RKO (cell line): Measurements from ENCODE around the gene TSHZ2.

Experiments used
- DNase-seq: peaks from one replicate; pipeline ENCODE4 v3.0.0-alpha.2; 2016; ENCODE audit warnings: low spot score

Gene TSHZ2

DNA sequence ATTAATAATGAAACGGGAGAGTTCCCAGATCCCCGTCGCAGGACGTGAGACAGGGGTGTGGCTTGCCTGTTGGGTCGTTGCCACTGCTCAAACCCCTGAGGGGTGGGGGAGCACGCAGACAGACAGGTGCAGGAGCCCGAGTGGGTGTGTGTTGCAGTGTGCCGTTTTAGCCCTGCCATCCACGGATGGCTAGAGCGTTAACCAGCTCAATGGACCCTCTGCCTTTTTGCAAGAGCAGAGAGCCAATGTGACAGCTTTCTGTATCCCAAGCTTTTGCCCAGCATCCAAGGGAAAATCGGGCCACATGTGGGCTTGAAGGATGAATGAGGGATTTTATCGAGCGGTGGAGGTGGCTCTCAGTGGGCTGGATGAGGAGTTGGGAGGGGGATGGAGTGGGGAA lies 237.9 kb downstream of the TSHZ2 start:
- no peak for DNase-seq

DNA sequence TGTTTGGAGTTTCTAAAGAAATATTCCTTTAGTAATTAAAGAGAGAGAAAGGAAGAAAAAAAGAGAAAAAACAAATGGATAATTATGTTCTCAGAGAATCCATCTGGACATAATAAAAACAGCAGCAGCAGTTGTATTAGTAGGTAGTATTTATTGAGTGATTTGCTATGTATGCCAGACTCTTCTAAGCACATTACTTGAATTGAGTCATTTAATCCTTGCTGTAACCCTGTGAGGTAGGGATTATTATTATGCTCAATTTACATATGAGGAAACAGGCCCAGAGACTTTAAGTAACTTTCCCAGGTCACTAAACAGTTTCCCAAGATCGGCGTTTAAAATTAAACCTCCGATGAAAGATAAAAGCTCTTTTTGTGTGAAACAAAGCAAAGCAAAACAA lies 238.8 kb downstream of the TSHZ2 start:
- DNase-seq, result no peak

DNA sequence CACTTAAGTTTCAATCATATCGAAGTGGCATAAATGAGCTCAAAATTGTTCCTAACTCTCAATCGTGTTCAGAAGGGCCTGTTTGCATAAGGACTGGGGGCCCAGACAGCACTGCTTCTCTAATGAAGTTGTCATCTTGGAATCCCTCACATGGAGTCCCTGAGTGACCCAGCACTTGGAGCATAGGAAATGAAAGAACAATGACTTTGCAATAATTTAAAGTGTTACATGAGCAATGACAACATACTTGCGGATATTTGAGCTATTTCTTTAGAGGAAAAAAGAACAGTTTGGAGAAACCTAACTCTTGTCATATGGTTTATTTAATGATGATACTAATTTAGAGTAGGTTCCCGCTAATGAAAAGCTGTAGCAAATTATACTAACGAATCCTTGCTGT lies 239.9 kb downstream of the TSHZ2 start:
- DNase-seq, result no peak

DNA sequence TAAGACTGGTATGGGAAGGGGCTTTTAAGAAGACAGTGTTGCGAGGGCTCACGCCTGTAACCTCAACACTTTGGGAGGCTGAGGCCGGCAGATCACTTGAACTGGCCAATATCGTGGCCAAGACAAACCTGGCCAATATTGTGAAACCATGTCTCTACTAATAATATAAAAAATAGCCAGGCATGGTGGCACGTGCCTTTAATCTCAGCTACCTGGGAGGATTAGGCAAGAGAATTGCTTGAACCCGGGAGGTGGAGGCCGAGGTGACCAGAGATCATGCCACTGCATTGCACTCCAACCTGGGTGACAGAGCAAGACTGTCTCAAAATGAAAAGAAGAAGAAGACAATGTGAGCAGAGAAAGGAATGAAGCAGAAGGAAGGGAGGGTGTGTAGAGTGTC lies 242.2 kb downstream of the TSHZ2 start:
- no peak for DNase-seq

DNA sequence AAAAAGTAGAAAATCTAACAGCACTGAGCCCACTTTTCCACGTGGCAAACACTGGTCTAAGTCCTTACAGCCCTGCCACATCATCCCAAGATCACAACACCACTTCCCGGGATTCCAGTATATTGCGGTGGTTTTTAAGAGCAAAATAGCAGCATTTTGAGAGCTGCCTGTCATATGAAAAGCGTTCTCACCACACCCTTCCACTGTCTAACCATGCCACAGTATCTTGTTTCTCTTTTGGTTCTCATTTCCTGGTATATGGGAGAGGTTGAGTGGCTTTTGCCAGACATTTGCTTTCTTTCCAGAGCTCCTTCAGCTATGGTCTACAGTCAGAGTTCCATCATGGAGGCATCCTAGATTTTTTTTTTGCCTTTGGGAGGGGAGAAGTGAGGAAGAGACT lies 243.0 kb downstream of the TSHZ2 start:
- DNase-seq, result no peak

DNA sequence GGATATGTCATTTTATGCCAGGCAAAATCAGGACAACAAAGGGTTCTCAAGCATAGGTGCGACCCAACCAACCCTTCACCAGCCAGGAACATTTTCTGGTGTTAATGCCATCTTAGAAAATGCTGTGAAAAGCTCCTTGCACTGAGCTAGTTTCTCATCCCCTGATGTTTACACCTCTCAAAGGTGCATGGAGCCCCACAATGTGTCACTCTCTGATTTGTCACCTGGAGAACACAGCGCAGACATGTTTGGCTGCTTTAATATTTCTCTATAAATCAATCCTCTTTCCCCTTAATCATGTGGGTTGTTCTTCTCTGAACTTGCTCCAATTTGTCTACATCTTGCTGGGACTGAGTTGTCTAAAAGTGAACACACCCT lies 244.3 kb downstream of the TSHZ2 start:
- DNase-seq, result no peak

DNA sequence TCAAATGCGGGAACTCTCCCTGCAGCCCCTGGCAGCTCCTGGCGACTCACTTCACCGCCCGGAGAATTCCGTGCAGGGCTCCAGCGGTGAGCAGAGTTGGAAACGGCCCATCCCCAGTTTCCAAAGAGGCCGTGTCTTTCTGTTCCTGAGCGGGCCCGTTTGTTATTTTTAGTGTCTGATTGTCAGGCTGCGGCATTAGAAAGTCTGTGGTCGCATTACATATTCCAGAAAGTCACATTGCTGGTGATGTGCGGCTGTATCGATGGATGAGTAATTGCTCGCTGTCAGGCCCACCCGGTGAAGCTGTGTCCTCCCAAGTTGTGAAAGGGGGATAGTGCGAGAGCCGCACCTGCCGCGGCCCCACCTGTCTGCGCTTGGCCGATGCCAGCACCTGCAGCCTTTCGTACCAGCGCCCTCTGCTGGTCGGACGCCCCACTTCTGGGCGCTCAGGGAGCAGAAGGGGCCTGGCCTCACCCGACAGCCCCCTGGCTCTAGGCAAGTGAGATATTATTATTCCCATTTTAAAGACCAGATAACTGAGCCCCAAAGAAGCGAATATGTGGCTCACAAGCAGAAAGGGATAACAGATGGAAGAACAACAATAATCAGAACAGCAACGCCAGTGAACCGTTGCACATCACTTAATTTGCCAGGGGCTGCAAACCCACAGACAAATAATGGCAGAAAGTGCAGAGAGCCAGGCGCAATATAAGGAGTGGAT lies 244.9 kb downstream of the TSHZ2 start:
- no peak for DNase-seq

DNA sequence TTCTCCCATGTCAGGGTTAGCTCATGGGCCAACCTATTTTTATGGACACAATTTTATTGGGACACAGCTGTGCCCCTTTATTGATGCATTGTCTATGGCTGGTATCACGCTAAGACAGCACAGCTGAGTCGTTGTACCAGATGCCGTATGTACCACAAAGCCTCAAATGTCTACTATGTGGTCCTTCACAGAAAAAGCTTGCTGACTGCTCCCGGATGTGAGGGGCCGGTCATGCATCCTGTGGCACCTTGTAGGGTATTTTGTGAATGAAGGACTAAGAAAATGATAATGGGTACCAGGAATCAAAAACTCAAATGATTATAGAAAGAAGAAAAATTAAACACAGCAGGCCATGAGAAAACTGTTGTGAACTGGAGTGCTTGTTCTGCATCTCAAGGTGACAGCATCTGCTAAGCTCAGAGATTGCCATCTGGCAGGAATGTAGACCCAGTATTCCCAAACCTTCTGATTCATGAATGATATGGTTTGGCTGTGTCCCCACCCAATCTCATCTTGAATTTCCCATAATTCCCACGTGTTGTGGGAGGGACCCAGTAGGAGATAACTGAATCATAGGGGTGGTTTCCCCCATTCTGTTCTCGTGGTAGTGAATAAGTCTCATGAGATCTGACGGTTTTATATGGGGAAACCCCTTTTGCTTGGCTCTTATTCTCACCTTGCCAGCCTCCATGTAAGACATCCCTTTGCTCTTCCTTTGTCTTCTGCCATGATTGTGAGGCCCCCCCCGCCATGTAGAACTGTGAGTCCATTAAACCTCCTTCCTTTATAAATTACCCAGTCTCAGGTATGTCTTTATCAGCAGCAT lies 248.5 kb downstream of the TSHZ2 start:
- DNase-seq, result no peak

DNA sequence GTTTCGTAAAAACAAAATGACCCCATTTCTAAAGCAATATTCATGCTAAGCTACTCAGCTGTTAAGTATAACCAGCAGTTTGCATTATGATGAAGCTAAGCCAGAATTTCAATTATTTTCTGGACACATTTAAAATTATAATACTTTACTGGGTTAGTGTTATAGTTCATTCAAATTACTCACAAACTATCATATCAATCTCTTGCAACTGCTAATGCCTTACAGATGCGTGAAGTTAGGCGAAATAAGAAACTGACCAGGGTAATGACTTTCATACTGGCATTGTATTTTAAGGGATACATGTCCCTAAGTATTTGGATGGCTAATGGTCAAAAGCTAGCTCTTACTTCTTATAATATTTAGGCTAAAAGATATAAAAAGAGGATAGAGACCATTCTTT lies 249.6 kb downstream of the TSHZ2 start:
- no peak for DNase-seq

DNA sequence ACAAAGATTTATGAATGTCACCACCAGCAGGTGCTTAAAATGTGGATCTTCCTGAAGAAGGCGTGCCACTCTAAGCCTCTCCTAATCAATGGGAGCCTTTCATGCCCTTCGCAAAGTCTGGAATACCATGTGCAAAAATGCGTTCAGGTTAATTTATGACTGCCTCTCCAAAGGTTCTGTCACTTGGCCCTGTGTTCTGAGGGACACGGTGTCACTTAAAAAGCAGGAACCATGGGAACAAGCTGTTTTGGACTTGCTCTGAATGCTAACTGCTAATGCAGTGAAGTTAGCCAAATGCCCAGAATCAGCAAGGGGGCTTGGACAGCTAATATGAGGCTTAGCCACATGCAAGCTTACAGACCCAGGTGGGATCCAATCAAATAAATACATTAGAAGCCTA lies 250.3 kb downstream of the TSHZ2 start:
- DNase-seq, result no peak

DNA sequence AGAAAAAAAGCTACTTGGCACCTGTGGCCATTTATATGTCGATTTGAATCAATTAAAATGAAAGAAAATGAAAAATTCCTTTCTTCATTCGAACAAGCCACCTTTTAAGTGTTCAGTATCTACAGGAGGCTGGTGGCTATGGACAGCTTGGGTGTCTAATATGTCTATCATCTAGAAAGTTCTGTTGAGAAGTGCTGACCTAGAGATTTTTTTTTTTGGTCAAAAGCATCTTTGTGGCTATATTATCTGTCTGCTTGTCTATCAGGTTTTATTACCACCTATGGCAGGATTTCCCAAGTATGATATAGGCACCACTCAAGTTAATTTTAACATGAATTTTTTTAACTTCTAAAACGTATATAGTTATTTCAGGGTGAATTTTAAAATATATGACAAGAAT lies 250.8 kb downstream of the TSHZ2 start:
- no peak for DNase-seq

DNA sequence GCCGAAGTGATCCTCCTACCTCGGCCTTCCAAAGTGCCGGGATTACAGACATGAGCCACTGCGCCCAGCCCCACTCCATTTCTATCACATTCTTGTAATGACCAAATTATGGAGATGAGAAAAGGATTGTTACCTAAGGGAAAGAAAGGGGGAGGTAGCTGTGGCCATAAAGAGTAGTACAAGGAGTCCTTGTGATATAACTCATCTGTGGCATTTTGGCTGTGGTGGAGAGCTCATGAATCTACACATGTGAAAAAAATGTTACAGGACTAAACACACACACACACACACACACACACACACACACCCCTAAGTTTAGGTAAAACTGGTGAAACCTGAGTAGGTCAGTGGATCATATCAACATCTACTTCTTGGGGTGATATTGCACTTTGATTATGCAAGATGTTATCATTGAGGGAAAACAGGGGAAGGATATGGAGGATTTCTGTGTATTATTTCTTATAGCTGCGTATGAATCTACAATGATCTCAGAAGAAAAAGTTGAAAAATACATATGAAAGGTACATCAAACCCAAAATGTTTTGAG lies 251.5 kb downstream of the TSHZ2 start:
- no peak for DNase-seq

DNA sequence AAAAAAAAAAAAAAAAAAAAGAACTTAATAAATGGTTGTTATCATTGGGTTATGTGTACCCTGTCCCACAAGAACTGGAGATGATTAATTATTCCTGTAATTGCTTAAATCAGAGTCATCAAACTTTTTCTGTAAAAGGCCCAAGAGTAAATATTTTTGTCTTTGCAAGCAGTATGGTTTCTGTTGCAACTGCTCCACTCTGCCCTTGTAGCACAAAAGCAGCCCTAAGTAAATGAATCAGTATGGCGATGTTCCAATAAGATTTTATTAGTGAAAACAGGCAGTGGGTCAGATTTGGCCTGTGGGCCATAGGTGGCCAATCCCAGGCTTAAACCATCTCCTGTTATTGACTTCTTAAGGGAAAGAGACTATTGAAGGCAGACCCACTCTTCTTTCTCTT lies 252.7 kb downstream of the TSHZ2 start:
- no peak for DNase-seq

DNA sequence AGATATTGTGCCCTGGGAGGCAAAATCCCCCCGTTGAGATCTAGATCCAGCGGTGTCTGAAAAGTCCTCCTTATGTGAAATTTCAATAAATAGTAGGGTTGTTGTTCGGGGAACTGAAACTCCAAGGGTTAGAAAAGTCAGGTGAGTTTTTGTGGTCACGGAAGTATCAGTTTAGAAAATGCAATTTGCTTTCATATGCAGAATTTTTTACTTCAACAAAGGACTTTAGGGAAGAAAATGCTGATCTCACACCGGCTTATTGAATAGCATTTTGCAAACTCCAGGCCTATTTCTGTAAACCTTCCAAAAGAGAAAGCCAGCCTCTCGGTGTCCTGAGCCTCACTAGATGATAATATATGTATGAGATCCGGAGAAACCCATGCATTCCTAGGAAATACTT lies 254.7 kb downstream of the TSHZ2 start:
- DNase-seq, result no peak

DNA sequence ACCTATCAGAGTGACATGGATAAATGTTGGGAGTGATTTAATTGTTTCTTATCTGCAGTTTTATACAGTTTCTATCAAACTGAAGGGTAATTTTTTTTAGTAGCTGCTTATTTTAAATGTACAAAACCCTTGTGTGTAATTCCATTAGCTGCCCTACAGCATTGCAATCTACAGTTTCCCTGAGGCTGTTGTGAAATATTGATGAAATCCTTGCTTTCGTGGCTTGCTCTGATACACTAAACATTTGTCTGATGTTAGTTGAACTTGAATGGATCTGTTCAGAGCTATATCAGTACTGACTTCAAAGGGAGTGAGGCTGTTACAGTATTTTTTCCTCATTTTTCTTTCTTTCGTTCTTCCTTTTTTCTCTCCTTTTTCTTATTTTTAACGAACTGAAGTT lies 255.4 kb downstream of the TSHZ2 start:
- no peak for DNase-seq

DNA sequence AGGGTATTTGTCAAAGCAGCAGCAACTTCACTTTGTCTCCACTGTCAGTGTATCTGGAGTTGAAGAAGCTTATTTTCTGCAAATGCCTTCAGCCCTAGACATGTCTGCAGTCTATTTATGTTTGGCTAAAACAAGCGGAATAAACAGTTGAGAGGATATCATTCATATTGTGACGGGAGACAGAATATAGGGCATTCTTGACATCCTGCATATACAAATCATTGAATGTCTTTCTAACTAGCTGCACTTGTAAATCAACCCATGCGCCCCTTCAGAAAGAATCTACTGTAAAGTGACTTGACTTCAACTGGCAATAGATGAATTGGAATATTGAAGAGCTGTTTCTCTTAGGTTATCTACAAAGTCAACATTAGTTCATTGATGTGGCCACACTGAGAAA lies 258.9 kb downstream of the TSHZ2 start:
- DNase-seq, result no peak

DNA sequence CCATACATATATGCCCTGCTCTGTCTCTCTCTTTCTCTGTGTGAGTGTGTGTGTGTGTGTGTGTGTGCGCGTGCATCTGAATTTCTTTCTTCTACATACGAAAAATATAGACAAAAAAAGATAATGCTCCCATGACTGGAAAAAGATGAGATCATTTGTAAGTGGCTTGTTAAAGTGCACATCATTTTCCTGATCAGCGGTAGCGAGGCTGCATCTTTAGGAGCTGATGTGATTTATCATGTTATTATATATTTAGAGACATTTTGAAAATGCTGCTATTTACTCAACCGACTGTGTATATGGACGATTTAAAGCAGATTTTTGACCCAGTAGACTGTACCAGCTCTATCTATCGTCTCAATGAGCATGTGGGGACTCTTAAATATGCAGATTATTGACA lies 265.3 kb downstream of the TSHZ2 start:
- DNase-seq, result no peak

DNA sequence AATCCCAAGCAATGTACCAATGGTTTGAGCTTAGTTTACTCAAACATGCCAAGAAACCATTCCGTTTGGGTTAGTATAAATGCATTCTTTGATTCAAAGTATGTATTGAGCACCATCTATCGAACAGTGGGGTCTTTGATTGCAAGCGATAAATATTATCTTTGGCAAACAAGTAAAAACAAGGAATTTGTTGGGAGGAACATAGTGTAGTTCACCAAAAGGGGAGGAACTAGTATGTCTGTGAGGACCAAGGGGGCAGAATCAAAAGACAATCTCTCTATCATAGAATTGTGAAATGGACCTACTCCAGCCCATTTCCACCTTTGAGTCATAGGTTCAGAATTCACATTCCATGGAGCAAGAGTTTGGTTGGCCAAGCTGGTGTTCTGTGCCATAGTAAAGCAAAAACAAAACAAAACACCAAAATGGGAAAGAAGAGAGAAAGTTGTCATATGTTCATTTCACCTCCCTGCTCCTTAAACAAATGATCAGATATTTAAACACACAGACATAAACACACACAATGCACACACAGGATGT lies 266.0 kb downstream of the TSHZ2 start:
- DNase-seq, result no peak

DNA sequence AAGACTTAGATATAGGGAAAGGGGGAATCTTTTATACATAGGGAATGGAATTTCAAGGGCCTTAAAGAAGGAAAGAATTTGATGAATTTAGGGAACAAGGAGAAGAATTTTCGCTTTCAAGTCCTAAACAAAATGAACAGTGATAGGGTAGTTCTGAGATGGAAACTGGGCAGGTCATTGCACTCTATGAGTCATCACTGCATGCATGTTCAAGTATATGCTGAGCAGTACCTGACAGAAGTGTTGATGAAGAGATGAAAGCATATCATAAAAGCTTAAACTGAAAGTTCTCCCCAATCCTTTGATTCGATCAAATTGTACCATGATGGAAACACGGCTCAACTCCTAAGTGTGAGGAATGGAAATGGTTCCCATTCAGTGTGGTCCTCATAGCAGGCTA lies 271.0 kb downstream of the TSHZ2 start:
- no peak for DNase-seq

DNA sequence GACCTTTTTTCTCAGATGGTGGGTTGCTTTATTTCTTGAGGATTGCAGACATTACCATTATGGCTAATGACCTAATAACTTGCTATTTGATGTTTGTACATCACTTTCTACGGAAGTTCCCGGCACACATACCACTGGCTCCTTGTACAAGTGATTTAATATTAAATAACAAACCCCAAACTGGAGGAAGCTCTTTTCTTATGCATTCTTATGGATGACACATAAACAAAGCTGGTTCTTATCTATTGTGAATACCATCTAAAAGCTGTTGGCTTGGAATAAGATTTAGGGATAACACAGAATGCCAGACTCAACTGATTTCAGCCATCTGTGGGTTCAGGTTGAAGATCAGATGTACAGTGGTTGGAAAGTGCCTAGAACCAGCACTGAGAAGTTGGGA lies 272.6 kb downstream of the TSHZ2 start:
- no peak for DNase-seq

DNA sequence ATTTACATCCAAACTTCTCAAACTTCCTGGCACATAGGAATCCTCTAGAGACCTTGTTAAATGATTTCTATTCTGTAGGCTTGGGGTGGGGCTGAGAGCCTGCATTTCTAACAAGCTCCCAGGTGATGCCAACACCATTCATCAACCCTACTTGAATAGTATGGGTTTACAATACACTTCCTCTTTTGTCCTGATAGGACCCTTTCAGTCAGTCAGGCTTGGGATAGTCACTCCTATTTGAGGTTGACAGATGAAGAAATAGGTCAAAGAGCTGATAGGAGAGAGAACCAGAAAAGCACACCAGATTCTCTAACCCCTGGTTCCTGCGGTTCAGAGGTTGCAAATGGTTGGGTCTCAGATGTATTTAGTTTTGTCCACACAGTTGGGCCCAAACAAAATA lies 273.4 kb downstream of the TSHZ2 start:
- no peak for DNase-seq

DNA sequence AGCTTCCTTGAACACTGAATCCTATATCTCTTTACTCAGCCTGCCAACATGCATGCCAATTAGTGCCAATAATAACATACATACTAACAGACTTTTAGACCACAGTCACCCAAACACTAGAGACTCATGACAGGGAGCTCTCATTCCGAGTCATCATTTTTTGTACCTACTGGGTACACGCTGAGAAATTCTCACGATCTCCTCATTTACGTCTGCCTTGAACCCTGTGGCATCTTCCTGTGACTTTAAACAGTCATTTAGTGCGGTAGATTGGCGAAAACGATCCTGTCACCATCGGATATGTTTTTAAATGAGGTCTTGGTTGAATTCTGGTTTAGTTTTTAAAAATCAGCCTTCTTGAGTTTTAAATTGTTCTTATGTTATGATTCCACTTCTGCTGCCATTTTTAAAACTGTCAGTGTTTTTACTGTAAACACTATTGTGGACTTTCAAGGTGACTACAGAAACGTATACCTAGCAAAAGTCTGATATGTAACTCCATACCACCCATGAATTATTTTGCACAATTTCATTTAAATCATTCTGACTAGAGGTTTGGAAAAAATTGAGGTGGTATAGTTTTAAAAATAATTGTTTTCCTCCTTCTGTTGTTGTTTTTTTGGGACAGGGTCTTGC lies 275.4 kb downstream of the TSHZ2 start:
- DNase-seq, result no peak

DNA sequence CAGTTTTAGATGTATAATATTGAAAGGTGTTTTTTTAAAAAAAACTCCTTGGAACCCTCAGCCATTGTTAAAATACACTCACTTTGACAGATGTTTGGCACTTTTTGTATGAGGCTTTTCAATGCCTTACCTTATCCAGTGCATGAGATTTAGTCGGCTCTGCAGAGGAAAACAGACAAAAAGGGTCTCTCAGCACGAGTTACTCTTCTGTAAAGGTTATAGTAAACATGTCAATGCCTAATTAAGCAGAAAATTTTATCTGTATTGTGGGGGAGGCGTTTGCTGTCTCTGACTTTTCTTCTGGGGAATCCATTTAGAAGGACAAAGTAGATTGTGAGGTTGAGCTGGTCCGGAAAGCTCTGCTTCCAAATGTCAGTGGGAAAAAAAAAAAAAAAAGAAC lies 278.3 kb downstream of the TSHZ2 start:
- no peak for DNase-seq
